COLO668 (cell line): ENCODE results near the gene TMEM121.

Experiments
- DNase-seq: peaks from one replicate; lab custom pipeline; 2025; ENCODE audit not compliant: unreplicated experiment; lab: John Stamatoyannopoulos, UW

Gene TMEM121

GRCh38 chr14:105527826-105528585 lies 1.6 kb downstream of the TMEM121 start:
- DNase-seq, result peak; percentile 90

DNA sequence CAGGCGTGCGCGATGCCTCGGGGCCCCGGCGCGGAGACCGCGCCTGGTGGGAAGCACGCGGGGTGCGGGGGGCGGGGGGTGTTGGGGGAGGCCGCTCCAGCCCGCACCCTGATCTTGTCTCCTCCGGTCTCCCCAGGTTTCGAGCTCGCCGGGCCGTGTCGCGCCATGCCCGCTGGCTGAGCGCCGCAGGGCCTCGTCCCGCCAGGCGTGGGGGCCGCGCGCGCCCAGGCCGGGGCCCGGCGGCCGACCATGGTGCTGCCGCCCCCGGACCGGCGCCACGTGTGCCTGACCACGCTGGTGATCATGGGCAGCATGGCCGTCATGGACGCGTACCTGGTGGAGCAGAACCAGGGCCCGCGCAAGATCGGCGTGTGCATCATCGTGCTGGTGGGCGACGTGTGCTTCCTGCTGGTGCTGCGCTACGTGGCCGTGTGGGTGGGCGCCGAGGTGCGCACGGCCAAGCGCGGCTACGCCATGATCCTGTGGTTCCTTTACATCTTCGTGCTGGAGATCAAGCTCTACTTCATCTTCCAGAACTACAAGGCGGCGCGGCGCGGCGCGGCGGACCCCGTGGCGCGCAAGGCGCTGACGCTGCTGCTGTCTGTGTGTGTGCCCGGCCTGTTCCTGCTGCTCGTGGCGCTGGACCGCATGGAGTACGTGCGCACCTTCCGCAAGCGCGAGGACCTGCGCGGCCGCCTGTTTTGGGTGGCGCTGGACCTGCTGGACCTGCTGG lies 2.4 kb downstream of the TMEM121 start:
- DNase-seq, result peak; percentile 46

DNA sequence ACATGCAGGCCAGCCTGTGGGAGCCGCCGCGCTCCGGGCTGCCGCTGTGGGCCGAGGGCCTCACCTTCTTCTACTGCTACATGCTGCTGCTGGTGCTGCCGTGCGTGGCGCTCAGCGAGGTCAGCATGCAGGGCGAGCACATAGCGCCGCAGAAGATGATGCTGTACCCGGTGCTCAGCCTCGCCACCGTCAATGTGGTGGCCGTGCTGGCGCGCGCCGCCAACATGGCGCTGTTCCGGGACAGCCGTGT lies 2.9 kb downstream of the TMEM121 start:
- DNase-seq, result no peak

DNA sequence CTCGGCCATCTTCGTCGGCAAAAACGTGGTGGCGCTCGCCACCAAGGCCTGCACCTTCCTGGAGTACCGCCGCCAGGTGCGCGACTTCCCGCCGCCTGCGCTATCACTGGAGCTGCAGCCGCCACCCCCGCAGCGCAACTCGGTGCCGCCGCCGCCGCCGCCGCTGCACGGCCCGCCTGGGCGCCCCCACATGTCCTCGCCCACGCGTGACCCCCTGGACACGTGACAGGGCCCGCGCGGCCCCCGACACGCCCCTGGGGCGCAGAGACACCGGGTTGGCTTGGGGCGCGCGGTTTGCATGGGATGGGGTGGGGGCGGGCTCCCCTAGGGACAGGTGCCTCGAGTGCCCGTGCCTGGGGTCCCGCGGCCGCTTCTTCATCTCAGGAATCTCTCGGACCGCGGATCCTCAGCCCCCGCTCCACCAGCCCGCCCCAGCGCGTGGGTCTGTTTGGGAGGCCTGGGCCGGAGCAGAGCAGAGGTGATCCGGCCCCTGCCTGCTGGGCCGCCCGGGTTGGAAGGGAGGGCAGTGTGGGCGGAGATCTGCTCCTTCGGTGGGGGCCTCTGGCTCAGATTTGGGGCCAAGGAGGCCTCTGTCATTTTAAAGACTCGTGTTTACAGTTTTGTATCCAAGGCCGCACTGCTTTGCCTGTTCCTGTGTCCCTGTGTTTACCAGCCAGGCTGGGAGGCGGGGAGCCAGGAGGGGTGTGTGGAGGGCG lies 3.3 kb downstream of the TMEM121 start:
- DNase-seq, result peak; percentile 79

GRCh38 chr14:105530285-105531087 lies 4.1 kb downstream of the TMEM121 start:
- DNase-seq, result no peak

GRCh38 chr14:105531088-105531893 lies 4.9 kb downstream of the TMEM121 start:
- DNase-seq, result no peak

GRCh38 chr14:105531894-105532623 lies 5.7 kb downstream of the TMEM121 start:
- no peak for DNase-seq

DNA sequence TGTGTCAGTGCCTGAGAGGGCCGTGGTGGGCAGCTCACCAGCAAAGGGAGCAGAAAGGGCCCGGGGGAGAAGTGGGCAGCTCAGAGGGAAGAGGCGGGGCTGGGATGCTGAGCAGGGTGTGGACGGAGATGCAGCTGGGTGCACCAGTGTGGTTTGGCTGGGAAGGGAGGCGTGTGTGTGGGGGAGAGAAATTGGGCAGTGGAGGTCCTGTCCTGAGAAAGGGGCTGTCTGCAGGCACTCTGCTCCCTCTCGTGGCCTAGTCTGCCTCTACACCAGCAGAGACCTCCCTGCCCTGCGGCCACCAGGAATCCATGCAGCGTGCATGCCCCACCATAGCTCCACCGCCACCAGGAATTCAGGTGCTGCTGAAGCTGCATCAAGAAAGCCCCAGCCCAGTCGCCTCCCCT lies 6.4 kb downstream of the TMEM121 start:
- DNase-seq, result no peak

GRCh38 chr14:105533391-105533790 lies 7.0 kb downstream of the TMEM121 start:
- no peak for DNase-seq

- DNase-seq, result no peak
Observed at GRCh38 chr14:105533811-105534498, 7.6 kb downstream of the TMEM121 start.

GRCh38 chr14:105534586-105534985 lies 8.2 kb downstream of the TMEM121 start:
- no peak for DNase-seq

DNA sequence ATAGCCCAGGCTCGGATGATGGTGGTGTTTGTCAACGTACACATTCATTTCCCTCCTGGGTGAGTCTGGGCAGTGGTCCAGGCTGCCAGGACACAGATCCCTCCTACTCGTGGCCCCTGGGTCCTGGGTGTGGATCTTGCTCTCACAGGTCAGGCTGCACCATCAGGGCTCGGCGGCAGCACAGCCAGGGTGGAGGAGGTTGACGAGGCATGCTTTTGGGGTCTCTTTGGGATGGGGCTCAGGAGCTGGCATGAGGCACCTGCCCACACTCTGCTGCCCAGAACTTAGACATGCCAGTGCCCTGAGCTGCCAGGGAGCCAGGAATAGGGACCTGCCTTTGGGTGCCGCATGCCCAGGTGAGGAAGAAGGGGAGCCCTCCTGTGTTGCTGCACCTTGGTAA lies 9.7 kb downstream of the TMEM121 start:
- no peak for DNase-seq

- DNase-seq, result peak; percentile 83
Observed at GRCh38 chr14:105536691-105537579, 10.6 kb downstream of the TMEM121 start.

- DNase-seq, result peak; percentile 74
Observed at GRCh38 chr14:105537580-105538474, 11.4 kb downstream of the TMEM121 start.

- DNase-seq, result no peak
Observed at GRCh38 chr14:105538481-105539049, 12.2 kb downstream of the TMEM121 start.

DNA sequence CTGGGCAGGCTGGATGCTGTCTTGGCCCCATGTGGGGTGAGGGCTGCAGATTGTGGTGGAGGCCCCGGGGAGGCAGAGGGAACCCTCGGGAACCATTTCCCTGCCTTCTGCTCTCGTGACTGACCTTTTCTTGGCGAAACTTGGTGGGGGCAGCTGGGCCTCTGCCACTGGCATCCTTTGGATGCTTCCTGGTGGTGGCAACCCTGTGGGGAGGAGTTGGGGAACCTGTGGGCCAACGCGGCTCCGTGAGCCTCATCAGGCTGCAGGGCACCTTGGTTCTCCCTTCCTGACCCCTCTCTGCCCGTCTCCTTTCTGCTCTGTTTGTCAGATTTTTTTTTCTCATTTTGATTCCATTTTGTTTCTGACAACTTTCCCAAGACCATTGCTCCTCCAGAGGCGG lies 14.4 kb downstream of the TMEM121 start:
- no peak for DNase-seq
